Loucy (cell line): Measurements from ENCODE around the gene PHC1.

Experiments
- CTCF ChIP-seq: fragments of 200-600 bp; sonication (generic); conservative IDR thresholded peaks from 2 replicates; pipeline ENCODE4 v1.5.1; 2014; ENCODE audit warnings: mild to moderate bottlenecking, antibody characterized with exemption, low read length
- EZH2phosphoT487 ChIP-seq: fragments of 200-600 bp; IDR thresholded peaks from 2 replicates; pipeline ENCODE4 v1.6.1; 2018; ENCODE audit warnings: antibody characterized with exemption, mild to moderate bottlenecking, moderate library complexity, borderline replicate concordance

DNA sequence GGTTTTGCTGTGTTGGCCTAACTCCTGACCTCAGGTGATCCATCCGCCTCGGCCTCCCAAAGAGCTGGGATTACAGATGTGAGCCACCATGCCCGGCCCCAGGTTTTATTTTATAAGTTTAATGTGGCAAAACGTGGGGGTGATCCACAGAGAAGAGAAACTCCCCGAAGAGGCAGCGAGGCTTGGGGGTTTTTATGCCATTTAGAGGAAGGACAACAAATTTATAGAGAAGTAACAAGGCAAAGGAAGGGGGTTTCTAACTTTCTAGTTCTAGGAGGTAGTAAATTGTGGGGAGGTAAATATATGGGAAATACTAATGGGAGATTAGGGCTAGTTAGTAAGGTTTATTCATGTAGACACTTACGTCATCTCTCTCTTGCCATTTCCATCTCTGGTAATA lies 17.2 kb upstream of the PHC1 start:
- TF ChIP-seq CTCF = no peak
- TF ChIP-seq EZH2phosphoT487 = no peak
